ENCODE data around the gene CTSF. TPM values are rescaled to one million over a fixed set of nuclear protein-coding genes. Genes with fewer than 3 reads are reported as not detected.
A peak's percentile ranks its signal among the peaks of the same experiment; 100 is the strongest.
"Not testable (repeated sequence)": the region's sequence is repeated elsewhere in the genome, so short reads cannot be mapped to it uniquely, and the experiment has no call there.

The CTSF gene
- total RNA-seq, 2 experiments from 2014 or later: 3.7 to 4.3 TPM

DNA sequence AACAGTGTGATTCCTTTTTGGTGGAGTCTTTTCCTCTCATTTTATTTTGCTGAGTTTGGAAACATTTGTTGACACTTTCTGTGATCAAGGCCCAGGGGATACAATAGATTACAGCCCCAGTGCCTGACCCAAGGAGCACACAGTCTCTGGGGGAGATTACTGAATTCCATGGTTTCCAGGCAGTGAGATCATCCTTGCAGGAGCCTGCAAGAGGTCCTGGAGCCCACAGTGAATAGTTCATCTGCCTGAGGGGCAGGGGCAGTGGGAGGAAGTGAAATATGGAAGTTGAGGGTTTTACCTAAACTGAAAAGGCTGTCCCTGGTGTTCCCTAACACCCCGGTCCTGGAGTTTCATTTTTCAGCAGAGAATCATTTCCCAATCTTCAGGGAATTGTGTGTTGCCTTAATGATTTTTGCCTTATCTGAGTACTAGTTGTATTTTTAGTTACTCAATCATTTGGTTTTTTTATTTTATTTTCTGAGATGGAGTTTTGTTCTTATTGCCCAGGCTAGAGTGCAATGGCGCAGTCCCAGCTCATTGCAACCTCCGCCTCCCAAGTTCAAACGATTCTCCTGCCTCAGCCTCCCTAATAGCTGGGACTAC is 32.3 kb upstream of the CTSF start:
- Mint-ChIP-seq H3K4me1 (peaks cover 4% of the 10 kb centered on the region), H3K9me3 (no peaks in the 10 kb centered on the region), H3K27ac (no peak overlapping the region), H3K36me3 (ENCODE audit: low read depth) (peaks cover 16% of the 10 kb centered on the region), H3K4me3 (no peak overlapping the region), H3K27me3 (no peaks in the 10 kb centered on the region)
- ChIA-PET POLR2A (interaction anchor here (1.6 kb wide), 1 partner anchor 16 kb away, joined by 7 read pairs; the partner anchor contains the start of gene RBM14), CTCF (no interaction called here)
- DNase-seq: no peak

DNA sequence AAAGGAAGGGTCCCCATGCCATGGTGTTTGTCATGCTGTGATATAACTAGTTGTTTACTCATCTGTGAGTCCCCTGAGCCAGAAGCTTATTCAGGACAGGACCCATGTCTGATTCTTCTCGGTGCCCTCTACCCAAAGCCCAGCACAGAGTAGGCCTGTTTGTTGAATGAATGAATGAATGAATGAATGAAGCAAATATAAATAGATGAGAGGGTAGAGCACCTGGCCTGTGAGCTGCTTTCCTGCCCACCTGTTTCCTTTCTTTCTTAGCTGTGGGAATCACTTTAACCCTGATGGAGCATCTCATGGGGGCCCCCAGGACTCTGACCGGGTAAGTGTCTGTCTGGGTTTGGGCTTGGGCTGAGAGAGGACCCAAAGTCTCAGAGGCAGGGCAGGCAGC is 31.8 kb upstream of the CTSF start:
- CTCF ChIA-PET: no interaction called here
- POLR2A ChIA-PET: interaction anchor here (1.6 kb wide), 1 partner anchor 16 kb away, joined by 7 read pairs; the partner anchor contains the start of gene RBM14

DNA sequence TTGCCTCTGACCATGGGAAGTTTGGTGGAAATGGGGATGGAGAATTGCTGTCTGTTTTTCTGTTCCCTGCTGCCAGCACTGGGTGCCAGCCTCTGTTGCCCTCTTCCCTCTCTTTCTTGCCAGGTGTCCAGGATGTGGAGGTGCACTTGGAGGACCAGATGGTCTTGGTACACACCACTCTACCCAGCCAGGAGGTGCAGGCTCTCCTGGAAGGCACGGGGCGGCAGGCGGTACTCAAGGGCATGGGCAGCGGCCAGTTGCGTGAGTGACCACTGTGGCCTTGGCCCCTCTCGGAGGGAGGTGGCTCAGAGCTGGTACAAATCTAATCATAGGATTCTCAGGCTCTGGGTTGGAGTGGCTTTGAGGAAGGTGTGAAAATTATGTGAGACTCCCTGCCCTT is 30.6 kb upstream of the CTSF start:
- ChIA-PET CTCF (no interaction called here), POLR2A (interaction anchor here (1.6 kb wide), 1 partner anchor 17 kb away, joined by 7 read pairs; the partner anchor contains the start of gene RBM14)
- Mint-ChIP-seq H3K36me3 (ENCODE audit: low read depth) (peaks cover 7% of the 10 kb centered on the region), H3K9me3 (no peaks in the 10 kb centered on the region), H3K27ac (no peak overlapping the region), H3K4me3 (no peak overlapping the region), H3K27me3 (no peaks in the 10 kb centered on the region), H3K4me1 (peaks cover 18% of the 10 kb centered on the region)
- DNase-seq: no peak

More for the DNA sequence above, 31.8 kb upstream of the CTSF start:
- Mint-ChIP-seq H3K27ac (no peak overlapping the region), H3K36me3 (ENCODE audit: low read depth) (peaks cover 12% of the 10 kb centered on the region), H3K9me3 (no peaks in the 10 kb centered on the region), H3K4me3 (no peak overlapping the region), H3K27me3 (no peaks in the 10 kb centered on the region), H3K4me1 (peaks cover 9% of the 10 kb centered on the region)
- no peak for DNase-seq

DNA sequence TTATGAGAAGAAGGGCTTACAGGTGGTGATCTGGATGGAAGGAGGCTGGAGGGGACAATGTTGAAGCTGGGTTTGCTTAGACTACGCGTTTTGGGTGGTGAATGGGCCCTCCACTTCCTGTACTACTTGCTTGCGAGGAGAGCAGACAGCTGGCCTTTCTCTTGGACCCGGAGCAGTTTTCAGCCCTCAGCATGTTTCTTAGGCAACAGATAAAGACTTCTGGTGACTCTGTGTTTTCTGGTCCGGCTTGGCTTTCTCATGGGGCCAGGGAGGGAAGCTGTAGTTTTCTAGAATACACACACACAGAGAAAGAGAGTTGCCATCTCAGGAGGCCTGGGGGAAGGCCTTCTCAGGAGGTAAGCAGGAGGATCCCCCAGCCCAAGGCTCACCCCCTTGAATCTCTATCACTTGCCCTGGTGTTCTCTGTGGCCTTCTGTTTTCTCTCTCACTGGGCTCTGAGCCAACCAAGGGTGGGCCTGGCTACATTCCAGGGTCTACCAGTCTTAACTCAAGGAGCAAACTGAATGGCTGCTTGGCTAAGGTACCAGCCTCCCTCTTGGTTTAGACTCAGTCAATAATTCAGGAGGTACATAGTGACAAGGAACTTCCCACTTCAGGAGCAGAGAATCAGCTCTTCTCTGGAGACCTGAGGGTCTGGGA is 27.0 kb upstream of the CTSF start:
- no peaks in the 10 kb centered on the region for H3K9me3 Mint-ChIP-seq
- CTCF ChIA-PET: interaction anchor here (0.6 to 2.0 kb wide), 10 partner anchors 14 to 209 kb away, joined by 3 to 9 read pairs (median 5); partner anchors contain the start of gene RBM4
- H3K27me3 Mint-ChIP-seq: no peaks in the 10 kb centered on the region
- POLR2A ChIA-PET: interaction anchor here (0.8 to 7.6 kb wide), 8 partner anchors 12 to 247 kb away, joined by 3 to 86 read pairs (median 4); partner anchors contain the start of genes RBM14, RBM4, RBM4B and ZDHHC24
- peak overlapping the region; percentile 4 for H3K4me3 Mint-ChIP-seq
- H3K4me1 Mint-ChIP-seq: peaks cover 37% of the 10 kb centered on the region
- DNase-seq: peak; percentile 20
- peak overlapping the region; percentile 63 for H3K27ac Mint-ChIP-seq
- H3K36me3 Mint-ChIP-seq (ENCODE audit: low read depth): peaks cover 4% of the 10 kb centered on the region

DNA sequence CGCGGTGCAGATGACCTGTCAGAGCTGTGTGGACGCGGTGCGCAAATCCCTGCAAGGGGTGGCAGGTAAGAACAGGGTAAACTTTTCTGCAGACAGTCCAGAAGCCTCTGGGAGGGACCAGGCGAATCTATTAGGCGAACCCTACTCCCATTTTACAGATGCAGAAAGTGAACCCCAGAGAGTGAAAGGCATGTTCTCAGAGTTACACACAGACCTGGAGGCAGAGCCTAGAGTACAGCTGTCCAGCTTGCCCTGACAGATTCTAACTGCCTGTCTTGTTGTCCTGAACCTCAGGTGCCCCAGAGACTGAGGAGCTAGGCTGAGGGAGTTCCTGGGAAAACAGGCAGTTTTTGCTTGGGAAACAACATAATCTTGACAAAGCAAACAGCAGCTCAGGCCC is 25.2 kb upstream of the CTSF start:
- H3K4me1 Mint-ChIP-seq: peaks cover 37% of the 10 kb centered on the region
- DNase-seq: no peak
- H3K27me3 Mint-ChIP-seq: no peaks in the 10 kb centered on the region
- H3K9me3 Mint-ChIP-seq: no peaks in the 10 kb centered on the region
- peaks cover 3% of the 10 kb centered on the region for H3K36me3 Mint-ChIP-seq (ENCODE audit: low read depth)
- peak overlapping the region; percentile 92 for H3K27ac Mint-ChIP-seq
- H3K4me3 Mint-ChIP-seq: peak overlapping the region; percentile 100
- CTCF ChIA-PET: interaction anchor here (1.3 to 2.7 kb wide), 4 partner anchors 12 to 208 kb away, joined by 4 to 24 read pairs (median 14); partner anchors contain the start of genes RBM14 and RBM4B
- POLR2A ChIA-PET: interaction anchor here (0.6 to 7.6 kb wide), 6 partner anchors 25 to 648 kb away, joined by 3 to 86 read pairs (median 10); partner anchors contain the start of genes ACTN3, DPP3, RBM14 and RBM4

DNA sequence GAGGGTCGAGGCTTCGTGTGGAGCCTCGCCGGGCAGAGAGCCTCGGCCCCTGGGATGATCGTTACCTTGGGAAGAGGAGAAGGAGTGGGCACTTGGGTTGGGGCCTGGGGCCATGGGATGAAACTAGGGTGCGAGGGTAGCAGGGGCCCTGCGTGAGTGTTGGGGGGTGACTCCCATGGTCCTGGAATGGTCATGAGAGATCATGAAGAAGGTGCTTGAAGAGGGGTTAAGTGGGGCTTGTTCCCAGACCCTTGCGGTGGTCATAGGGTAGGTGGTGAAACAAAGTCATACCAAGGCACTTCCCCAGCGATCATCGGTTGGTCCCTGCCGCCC is 24.9 kb upstream of the CTSF start:
- H3K27me3 Mint-ChIP-seq: no peaks in the 10 kb centered on the region

DNA sequence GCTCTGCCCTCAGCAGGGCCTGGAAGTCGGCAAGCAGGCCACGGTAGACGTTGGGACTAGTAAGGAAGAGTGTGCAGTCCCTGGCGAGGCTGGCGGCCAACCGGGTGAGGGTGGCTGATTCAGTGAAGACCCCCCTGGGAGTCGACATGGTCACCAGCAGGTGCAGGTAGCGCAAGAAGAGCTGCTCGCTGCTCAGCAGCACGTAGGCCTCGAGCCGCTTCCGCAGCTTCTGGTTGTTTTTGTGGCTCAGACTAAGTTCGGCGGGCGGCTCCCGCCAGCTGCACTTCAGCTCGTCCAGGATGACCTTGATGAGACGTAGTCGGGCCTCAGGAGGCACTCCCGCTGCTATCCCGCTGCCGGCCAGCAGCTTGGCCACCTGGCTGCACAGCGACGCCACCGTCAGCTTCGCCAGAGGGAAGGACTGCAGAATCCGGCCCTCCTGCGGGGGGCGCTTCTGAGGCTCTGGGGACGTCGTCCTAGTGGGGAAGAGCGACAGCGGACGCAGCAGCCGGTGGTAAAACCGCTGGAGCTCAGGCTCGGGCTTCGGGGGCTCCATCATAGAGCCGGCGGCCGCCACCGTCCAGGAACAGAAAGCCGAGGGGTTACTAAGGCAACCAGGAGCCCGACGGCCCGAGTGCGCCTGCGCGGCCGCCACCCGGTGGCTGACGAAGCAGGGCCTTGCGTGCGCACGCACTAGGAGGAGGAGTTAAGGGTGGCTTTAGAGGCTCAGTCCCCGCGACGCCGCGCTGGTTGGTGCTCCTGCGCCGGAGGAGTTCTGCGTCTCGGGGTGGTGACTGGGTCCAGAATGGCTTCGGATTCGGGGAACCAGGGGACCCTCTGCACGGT is 24.3 kb upstream of the CTSF start, which contains the start of the genes CCDC87 and CCS:
Gene CCDC87 (minus strand): TSS at position 607 of the 846 bp plus-strand sequence. CDS start 48 bp downstream, at position 559.
Gene CCS (plus strand): TSS at position 729 of the 846 bp plus-strand sequence. CDS start 77 bp downstream, at position 806.
- POLR2A ChIA-PET: interaction anchor here (1.3 to 7.6 kb wide), 4 partner anchors 14 to 85 kb away, joined by 3 to 86 read pairs (median 26); partner anchors contain the start of genes RBM14, RBM4 and RBM4B
- Mint-ChIP-seq H3K27ac (peak within 1 kb of the TSS; percentile 92), H3K36me3 (ENCODE audit: low read depth) (peaks cover 3% of the 10 kb centered on the region), H3K27me3 (no peaks in the 10 kb centered on the region), H3K4me3 (peak within 1 kb of the TSS; percentile 100), H3K4me1 (peaks cover 37% of the 10 kb centered on the region), H3K9me3 (no peaks in the 10 kb centered on the region)
- CTCF ChIA-PET: interaction anchor here (0.8 to 2.7 kb wide), 14 partner anchors 9 to 113 kb away, joined by 3 to 24 read pairs (median 4); partner anchors contain the start of genes ACTN3, DPP3, RBM14 and RBM4
- DNase-seq: peak; percentile 99

More for the DNA sequence above, 24.9 kb upstream of the CTSF start:
- Mint-ChIP-seq H3K27ac (peak overlapping the region; percentile 92), H3K4me1 (peaks cover 37% of the 10 kb centered on the region), H3K4me3 (peak overlapping the region; percentile 100), H3K9me3 (no peaks in the 10 kb centered on the region), H3K36me3 (ENCODE audit: low read depth) (peaks cover 3% of the 10 kb centered on the region)
- POLR2A ChIA-PET: interaction anchor here (0.6 to 7.6 kb wide), 6 partner anchors 26 to 648 kb away, joined by 3 to 86 read pairs (median 10); partner anchors contain the start of genes ACTN3, DPP3, RBM14 and RBM4
- CTCF ChIA-PET: interaction anchor here (1.2 to 2.7 kb wide), 7 partner anchors 12 to 85 kb away, joined by 4 to 24 read pairs (median 8); partner anchors contain the start of genes ACTN3, RBM14, RBM4 and RBM4B
- DNase-seq: peak; percentile 19

DNA sequence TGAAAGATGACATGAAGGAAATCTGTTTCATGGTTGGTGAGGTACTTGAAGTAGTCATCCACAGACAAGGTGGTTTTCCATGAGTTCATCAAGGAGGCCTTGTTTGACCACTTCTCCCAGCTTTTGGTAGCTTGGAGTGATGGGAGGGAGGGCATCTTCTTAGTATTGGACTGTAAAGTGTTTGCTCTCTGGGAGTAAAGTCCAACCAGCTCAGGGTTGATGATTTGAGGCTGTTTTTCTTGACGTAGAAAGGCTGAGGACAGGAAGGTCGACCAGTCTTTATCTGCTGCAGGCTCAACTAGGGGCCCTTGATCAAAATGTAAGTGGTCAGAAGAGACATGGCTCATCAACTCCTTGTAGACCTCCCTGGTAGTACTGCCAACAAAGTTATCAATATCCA is 22.8 kb upstream of the CTSF start:
- Mint-ChIP-seq H3K27ac (no peak overlapping the region), H3K36me3 (ENCODE audit: low read depth) (peaks cover 3% of the 10 kb centered on the region), H3K27me3 (no peaks in the 10 kb centered on the region), H3K9me3 (no peaks in the 10 kb centered on the region), H3K4me1 (peaks cover 37% of the 10 kb centered on the region), H3K4me3 (no peak overlapping the region)
- no peak for DNase-seq
- CTCF ChIA-PET: interaction anchor here (0.6 to 3.0 kb wide), 6 partner anchors 10 to 87 kb away, joined by 3 to 15 read pairs (median 4); partner anchors contain the start of gene RBM4B
- POLR2A ChIA-PET: interaction anchor here (1.2 to 7.6 kb wide), 4 partner anchors 28 to 111 kb away, joined by 3 to 86 read pairs (median 21); partner anchors contain the start of genes RBM14 and RBM4

DNA sequence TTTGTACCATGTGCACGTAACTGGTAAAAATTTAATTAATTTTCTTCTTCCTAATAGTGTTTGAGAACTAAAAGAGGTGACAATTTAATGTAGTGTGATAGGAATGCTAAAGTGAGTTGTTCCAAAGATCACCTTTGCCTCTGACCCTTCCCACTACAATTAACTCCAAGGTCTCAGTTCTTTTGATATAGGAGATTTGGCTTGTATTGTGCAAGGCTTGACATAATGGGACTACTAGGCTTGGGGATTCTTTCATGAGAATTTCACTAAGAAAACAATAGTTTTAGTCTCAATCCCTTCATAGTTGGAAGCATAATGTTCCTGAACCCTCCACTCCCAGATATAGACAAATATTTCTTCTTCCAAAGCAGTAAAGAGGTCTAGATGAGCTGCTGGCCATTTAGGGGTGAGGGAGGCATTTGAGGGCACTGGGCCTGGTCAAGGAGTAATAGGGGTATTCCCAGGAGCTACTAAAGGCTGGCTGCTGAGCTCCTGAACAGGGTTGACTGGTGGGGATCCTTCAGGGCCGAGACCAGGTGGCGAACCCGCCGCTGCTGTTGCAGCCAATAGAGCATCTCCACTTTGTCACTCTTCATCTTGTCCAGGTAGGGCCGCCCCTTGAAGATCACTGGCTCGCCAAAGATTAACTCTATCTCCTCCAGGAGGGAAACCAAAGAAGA is 21.7 kb upstream of the CTSF start:
- H3K27me3 Mint-ChIP-seq: no peaks in the 10 kb centered on the region
- POLR2A ChIA-PET: interaction anchor here (0.9 to 7.6 kb wide), 5 partner anchors 29 to 253 kb away, joined by 3 to 86 read pairs (median 4); partner anchors contain the start of genes RBM14, RBM4 and RCE1
- peaks cover 27% of the 10 kb centered on the region for H3K4me1 Mint-ChIP-seq
- CTCF ChIA-PET: interaction anchor here (0.6 to 3.0 kb wide), 3 partner anchors 9 to 88 kb away, joined by 3 to 15 read pairs (median 5); partner anchors contain the start of gene RBM4B
- H3K36me3 Mint-ChIP-seq (ENCODE audit: low read depth): peaks cover 3% of the 10 kb centered on the region
- H3K9me3 Mint-ChIP-seq: no peaks in the 10 kb centered on the region
- H3K27ac Mint-ChIP-seq: no peak overlapping the region
- DNase-seq: no peak
- no peak overlapping the region for H3K4me3 Mint-ChIP-seq

DNA sequence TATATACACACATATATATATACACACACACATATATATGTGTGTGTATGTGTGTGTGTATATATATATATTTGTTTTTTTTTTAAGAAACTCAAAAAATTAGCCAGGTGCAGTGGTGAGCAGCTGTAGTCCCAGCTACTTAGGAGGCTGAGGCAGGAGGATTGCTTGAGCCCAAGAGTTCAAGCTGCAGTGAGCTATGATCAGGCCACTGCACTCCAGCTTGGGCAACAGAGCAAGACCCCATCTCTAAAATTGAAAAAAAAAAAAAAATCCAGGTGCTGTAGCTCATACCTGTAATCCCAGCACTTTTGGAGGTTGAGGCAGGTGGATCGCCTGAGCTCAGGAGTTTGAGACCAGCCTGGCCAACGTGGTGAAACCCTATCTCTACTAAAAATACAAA is 20.9 kb upstream of the CTSF start:
- H3K27me3 Mint-ChIP-seq; H3K9me3 Mint-ChIP-seq; H3K36me3 Mint-ChIP-seq (ENCODE audit: low read depth); H3K27ac Mint-ChIP-seq; DNase-seq; H3K4me3 Mint-ChIP-seq: not testable (repeated sequence)
- ChIA-PET CTCF (interaction anchor here (3.0 kb wide), 1 partner anchor 89 kb away, joined by 15 read pairs; the partner anchor contains the start of gene RBM4B), POLR2A (interaction anchor here (0.9 to 5.5 kb wide), 3 partner anchors 49 to 254 kb away, joined by 3 to 38 read pairs (median 3); partner anchors contain the start of genes RBM4 and RCE1)
- H3K4me1 Mint-ChIP-seq: peaks cover 19% of the 10 kb centered on the region

DNA sequence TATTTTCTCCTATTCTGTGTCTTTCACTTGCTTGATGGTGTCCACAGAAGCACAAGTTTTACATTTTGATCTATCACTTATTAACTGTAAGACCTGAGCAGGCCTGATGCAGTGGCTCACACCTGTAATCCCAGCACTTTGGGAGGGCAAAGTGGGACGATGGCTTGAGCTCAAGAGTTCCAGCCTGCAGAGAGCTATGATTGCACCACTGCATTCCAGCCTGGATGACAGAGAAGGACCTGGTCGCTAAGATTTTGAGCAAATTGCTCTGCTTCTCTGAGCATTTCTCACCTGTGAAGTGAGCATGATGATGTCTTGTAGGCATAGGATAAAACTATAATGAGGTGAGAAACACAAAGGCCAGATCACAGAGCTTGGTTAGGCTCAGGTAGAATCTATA is 17.7 kb upstream of the CTSF start:
- CTCF ChIA-PET: no interaction called here
- H3K4me3 Mint-ChIP-seq: no peak overlapping the region
- H3K27me3 Mint-ChIP-seq: no peaks in the 10 kb centered on the region
- no peaks in the 10 kb centered on the region for H3K4me1 Mint-ChIP-seq
- H3K27ac Mint-ChIP-seq: no peak overlapping the region
- H3K9me3 Mint-ChIP-seq: peaks cover 5% of the 10 kb centered on the region
- DNase-seq: no peak
- H3K36me3 Mint-ChIP-seq (ENCODE audit: low read depth): peaks cover 2% of the 10 kb centered on the region
- POLR2A ChIA-PET: no interaction called here

Measured in activated CD4-positive, alpha-beta memory T cell treated with anti-CD3 and anti-CD28 coated beads, Interleukin-2, amount 10 ng/mL, durations not matched to agents 7 days and 5 days (primary cell).